Glomerular visceral epithelial cell (primary cell): ENCODE measurements around the gene PRX.
A peak's percentile ranks its signal among the peaks of the same experiment; 100 is the strongest.

ENCODE experiments used
- DNase-seq: peaks from one replicate; pipeline ENCODE4 v3.0.0-alpha.2; 2016; ENCODE audit errors: extremely low spot score

Gene PRX

DNA sequence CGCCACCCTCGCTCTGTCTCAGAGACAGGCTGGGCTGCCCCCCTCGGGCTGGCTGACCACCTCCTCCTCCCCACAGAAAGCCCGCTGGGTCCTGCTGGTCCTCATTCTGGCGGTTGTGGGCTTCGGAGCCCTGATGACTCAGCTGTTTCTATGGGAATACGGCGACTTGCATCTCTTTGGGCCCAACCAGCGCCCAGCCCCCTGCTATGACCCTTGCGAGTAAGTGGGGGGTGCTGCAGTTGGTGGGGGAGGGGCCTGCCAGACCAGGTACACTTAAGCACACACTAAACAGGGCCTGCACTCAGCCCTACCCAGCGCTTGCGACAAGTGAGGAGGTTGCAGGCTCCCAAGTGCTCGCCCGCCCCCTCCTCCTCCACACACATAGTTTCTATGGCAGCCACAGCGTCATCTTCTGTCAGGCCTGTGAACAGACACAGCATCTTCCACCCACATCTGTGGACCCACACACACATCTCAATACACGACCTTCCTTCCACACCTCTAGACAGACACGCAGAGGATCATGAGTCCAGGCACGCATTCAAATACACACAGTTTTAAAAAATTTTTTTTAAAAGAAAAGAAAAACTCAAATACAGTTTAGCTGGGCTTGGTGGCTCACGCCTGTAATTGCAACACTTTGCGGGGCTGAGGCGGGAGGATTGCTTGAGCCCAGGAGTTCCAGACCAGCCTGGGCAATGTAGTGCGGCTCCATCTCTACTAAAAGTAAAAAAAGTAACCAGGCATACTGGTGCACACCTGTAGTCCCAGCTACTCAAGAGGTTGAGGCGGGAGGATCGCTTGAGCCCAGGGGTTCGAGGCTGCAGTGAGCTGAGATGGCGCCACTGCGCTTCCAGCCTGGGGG, 46.2 kb downstream of the PRX start:
- DNase-seq, result no peak

DNA sequence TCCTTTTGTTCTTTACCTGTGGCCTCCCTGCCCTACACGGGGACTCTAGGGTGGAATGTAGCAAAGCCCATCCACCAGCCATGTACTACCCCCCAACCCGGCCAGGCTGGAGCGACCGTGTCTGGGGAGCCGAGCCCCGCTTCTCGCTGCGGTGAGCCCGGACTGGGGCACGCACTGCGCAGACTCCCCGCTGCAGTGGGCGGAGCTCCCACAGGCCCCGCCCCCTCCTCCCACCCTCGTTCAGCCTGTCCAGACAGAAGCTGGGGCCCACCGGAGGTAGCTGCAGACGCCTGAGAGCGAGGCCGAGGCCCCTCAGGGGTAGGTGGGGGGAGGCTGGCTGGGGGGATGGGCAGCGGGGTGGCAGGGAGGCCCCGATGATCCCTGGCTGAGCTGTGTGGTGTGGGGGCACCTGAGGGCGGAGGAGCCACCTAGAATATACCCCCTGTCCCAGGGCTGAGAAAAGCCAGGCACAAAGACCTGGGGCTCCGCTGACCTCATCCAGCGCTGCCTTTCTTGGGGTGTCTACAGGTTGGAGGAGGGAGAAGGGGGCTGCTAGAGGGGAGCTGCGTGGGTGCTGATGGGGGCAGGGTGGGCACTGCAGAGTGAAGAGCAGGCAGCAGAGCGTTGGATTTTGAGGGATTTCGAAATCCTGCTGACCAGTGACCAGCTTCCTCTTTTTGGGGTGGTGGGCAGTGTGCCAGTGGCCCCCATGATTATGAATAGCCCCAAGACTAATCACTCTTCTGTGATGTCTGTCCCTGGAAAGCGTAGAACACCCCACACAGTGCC, 47.4 kb downstream of the PRX start:
- DNase-seq, result peak; percentile 84

DNA sequence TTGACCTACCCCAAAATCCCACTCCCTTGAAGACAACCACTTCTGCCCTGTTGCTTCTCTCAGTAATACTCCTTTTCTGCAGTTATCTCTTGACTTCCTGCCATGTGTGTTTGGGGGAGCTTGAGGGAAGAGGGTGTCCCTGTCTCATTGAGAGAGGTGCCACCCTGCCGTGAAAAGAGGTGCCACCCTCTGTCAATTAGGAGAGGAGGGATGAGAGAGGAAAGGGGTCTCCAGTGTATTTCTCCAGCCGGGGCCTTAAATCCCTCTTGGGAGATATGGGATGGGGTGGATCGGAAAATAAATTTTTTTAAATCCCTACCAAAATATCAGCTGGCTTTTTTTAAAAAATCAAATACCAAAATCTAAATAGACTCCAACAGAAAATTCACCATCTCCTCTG, 48.2 kb downstream of the PRX start:
- no peak for DNase-seq

DNA sequence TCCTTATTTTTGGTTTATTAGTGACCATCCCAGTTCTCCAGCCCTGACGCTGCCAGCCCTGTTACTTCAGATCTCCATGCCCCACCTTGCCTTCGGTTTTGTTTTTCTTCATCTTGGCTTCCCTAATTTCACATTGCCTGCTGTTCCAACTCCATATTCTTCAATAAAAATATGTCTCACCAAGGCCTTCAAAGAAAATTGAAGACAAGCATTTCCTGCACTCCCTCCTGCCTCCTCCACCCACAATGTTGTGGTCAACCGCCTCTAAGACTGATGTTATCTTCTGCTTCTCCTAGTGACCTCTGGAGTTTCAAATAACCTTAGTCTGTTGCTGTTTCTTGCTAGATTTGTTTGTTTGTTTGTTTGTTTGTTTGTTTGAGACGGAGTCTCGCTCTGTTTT, 50.1 kb downstream of the PRX start:
- no peak for DNase-seq

DNA sequence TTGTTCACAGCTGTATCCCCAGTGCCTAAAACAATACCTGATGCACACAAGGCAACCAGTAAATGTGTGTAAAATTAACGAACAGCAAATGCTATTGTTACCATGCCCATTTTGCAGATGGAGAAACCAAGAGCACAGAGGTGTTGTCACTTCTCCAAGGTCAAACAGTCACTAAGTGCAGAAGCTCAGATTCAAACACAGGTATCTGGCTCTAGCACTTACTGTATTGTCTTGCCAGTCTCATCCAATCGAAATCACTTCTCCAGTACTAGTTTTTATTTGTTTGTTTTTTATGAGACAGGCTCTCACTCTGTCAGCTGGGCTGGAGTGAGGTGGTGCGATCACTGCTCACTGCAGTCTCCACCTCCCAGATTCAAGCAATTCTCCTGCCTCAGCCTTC, 51.0 kb downstream of the PRX start:
- no peak for DNase-seq

DNA sequence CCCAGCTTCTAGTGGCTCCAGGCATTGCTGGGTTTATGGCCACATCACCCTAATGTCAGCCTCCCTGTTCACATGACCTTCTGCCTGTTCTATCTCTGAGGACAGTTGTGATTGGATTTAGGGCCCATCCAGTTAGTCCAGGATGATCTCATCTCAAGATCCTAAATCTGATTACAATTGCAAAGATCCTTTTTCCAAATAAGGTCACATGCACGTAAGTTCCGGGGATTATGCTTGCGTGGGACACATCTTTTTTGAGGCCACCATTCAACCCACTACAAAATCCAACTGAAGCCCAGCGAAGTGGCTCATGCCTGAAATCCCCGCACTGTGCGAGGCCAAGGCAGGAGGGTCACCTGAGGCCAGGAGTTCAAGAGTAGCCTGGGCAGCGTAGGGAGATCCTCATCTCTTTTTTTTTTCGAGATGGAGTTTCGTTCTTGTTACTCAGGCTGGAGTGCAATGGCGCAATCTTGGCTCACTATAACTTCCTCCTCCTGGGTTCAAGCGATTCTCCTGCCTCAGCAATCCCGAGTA, 52.4 kb downstream of the PRX start:
- no peak for DNase-seq

DNA sequence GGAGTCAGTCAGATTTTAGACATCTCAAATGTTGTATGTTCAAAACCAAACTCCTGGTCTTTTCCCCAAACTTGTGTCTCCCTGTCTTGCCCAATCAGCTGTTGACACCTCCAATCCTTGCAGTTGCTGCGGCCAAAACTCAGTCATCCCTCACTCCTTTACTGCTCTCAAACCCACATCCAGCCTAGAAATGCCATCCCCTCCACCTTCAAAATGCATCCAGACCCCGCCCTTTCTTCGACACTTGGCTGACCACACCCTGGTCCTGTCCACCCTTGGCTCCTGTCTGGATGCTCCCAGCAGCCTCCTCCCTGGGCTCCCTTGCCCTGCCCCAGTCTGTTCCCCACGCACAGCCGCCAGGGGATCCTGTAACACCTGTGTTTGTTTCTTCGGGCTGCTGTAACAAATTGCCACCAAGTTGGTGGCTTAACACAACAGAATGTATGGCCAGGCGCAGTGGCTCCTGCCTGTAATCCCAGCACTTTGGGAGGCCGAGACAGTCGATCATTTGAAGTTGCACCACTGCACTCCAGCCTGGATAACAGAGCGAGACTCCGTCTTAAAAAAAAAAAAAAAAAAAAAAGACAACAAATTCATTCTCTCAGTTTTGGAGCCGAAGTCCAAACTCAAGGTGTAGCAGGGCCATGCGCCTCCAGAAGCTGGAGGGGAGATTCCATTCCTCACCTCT, 53.0 kb downstream of the PRX start:
- no peak for DNase-seq

DNA sequence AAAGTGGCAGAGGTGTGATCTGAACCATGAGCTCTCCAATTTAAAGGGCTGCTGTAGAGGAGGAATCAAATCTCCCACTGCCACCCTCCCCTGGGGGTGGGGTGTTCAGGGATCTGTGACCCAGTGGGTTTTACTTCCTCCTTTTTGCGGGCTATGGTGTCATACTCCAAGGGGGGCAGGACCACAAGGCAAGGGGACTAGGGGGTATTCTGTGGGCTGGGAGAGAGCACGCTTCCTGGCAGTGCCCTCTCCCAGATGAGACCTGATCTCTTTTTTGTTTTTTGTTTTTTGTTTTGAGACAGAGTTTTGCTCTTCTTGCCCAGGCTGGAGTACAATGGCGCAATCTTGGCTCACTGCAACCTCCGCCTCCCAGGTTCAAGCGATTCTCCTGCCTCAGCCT, 54.4 kb downstream of the PRX start:
- no peak for DNase-seq

DNA sequence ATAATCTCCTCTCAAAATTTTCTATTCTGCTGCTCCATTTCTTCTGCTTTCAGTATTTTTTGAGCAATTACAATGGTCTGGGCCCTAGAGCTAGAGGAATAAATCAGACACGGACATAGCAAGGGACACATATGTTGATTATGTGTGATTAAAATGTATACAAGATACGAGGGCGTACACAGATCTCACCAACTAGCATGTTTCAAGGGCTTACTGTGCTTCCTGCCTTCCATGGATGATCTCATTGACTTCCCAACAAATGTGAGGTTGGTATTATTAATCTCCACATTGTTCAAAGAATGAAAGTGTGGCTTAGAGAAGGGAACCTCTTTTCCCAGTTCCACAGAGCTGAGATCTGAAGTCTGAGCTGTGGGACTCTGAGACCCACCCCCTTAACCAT, 55.5 kb downstream of the PRX start:
- no peak for DNase-seq

DNA sequence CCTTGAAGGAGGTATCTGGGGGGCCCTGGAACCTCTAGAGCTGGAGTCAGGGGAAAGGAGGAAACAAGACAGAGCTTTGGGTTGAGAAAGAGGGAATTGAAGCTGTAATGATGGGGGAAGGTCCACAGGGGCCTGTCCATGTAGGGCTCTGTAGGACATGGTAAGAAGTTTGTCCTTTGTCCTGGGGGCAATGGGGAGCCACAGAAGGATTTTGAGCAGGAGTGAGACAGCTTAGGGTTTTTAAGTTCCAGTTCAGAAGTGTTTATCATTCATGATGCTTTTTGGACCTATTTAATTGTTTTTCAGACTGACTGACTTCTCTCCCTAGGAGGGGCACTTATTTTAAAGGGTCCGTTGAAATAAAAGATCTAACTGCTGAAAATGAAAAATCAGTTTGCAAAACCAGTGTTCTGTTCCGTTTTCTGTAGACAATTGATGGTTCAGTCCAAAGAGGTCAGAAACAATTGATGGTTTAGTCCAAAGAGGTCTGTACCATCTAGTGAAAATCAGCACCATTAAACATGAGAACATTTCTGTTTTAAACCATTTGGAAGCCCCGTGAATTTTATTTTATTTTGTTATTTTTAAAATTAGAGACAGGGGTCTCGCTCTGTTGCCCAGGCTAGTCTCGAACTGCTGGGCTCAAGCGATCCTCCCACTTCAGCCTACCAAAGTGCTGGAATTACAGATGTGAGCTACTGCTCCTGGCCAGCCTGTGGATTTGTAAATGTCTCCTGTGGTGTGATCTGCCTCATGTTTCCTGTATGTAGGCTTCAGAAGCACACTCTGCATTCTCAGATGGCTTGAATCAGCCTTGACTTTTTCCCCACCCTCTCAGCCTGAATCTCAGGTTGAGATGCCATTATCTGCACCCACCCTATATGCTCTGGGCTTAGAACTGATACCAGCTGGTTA, 56.2 kb downstream of the PRX start:
- DNase-seq, result no peak

DNA sequence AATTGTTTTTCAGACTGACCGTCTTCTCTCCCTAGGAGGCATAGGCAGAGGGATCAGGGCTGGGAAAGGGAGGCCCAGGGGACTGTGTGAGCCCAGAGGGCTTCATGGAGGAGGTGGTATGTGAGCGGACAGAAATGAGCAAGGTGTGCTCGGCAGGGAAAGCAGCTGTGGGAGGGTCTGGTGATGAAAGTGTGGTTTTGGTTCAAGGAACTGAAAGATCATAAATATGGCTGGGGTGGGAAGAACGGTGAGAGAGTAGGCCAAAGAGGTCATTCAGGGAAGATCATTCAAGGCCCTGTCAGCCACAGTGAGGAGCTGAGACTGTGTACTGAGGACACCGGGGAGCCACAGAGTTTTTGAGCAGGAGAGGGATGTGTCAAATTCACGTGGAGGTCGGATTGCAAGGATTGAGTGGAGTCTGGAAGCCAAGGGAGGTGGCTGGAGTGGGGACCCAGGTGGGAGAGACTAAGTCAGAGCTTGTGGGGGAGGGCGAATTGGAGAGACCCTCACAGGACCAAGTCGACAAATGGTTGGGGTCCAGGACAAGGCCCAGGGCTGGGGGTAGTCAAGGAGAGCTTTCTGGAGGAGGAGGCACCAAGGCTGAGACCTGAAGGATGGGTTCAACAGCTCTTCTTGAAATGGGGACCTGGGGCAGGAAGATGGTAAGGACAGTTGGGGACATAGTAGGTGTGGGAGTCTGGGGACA, 57.0 kb downstream of the PRX start:
- no peak for DNase-seq

DNA sequence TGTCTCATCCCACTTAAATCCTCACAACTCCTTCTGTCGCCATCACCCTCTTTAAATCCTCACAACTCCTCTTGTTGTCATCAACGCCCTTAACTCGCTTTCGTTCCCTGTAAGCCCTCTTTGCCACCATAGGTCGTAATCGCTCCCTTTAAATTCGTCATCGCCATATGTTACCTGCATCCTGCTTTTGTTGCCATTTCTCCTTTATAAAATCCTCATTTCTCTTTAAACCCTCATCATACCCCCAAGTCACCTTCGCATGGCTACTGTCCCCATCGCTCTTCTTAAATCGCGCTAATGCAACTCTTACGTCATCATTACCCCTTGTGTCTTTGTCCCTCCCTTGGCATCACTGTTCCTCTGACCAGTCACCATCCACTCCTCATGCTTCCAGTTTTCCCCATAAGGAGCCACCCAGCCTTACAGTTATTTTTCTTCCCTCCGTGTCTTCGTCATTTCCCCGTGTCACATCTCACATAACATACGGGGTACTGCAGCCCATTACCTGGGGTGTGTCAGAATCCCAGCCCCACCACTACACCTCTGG, 64.1 kb downstream of the PRX start:
- DNase-seq, result peak; percentile 33

DNA sequence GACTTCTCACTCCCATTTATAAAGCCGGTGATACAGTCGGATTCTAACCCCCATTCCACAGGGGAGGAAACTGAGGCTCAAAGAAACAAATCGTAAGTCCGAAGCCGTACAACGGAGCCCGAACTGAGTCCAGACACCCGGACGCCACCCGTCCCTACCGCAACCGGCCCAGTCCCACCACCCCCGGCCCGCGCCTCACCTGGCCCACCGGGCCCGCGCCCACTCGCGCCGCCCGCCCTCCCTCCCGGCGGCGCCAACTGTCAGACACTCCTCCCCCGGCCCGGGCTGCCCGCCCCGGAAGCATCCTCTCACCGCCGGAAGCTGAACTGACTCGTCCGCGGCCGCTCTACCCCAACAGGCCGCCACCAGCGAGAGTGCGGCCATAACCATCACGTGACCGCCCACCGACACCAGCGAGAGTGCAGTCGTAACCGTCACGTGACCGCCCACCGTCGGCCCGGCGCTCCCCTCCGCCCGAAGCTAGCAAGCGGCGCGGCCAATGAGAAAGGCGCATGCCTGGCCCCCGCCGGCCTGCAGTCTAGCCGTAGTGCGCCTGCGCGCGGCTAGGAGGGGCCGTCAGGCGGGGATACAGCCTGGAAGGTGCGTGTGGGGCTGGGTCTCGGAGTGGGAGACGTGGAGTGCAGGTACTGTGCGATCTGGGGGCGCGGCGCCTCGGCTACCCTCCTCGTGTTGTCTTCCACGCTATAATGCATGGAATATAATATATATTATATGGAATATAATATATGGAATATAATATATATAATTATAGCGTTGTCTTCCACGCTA, 64.9 kb downstream of the PRX start, which contains the start of the genes C19orf47 and PLD3:
Gene C19orf47 (minus strand): TSS at position 273 of the 789 bp plus-strand sequence. CDS start 6,540 bp downstream, outside the sequence.
Gene PLD3 (plus strand): TSS at position 571 of the 789 bp plus-strand sequence. CDS start 17,789 bp downstream, outside the sequence.
- DNase-seq, result peak; percentile 99

DNA sequence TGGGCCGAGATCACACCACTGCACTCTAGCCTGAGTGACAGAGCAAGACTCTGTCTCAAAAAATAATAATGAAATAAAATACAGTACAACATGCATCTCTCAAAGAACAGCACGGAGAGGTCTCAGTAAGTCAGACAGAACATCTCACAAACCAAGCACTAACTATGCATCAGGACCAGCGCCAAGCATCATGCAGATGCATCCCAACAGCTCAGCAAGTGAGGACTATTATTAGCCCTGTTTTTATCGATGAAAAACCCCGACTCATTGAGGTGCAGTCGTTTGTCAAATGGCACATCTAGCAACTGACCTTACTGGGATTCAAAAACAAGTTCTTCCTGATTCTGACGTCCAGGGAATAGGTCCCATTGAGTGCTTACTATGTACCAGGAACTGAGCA, 68.8 kb downstream of the PRX start:
- DNase-seq, result no peak
